ENCODE measurements around the gene CFAP100. TPM values are rescaled to one million over a fixed set of nuclear protein-coding genes. Genes with fewer than 3 reads are reported as not detected.

Gene CFAP100
- total RNA-seq, 1 experiment from 2014 or later = not detected

GRCh38 chr3:126438186-126438585 lies 43.5 kb downstream of the CFAP100 start:
- TF ChIP-seq CTCF (IDR thresholded peaks at IDR 0.05; ENCODE audit: insufficient read depth in 1 of 2, low read depth in 1 of 2, low read length in 1 of 2, severe bottlenecking in 1 of 2, unreplicated experiment in 1 of 2) = no peak
- H3K4me3 ChIP-seq (ENCODE audit: low read depth, low read length) = no peak overlapping the region

GRCh38 chr3:126438746-126439145 lies 44.0 kb downstream of the CFAP100 start:
- no peak for DNase-seq
- no peak overlapping the region for H3K4me3 ChIP-seq (ENCODE audit: low read depth, low read length)
- Mint-ChIP-seq H3K4me3 (ENCODE audit: unreplicated experiment) (no peak overlapping the region), H3K27me3 (ENCODE audit: insufficient read depth, unreplicated experiment) (no peaks in the 10 kb centered on the region), H3K4me1 (ENCODE audit: low read depth, unreplicated experiment) (peaks cover 6% of the 10 kb centered on the region), H3K36me3 (ENCODE audit: insufficient read depth, unreplicated experiment) (peaks cover 9% of the 10 kb centered on the region), H3K9me3 (ENCODE audit: unreplicated experiment) (no peaks in the 10 kb centered on the region), H3K27ac (ENCODE audit: unreplicated experiment) (no peak overlapping the region)
- TF ChIP-seq CTCF (IDR thresholded peaks at IDR 0.05; ENCODE audit: insufficient read depth in 1 of 2, low read depth in 1 of 2, low read length in 1 of 2, severe bottlenecking in 1 of 2, unreplicated experiment in 1 of 2) = no peak
- no peaks in the 10 kb centered on the region for H3K9me3 ChIP-seq
- no peaks in the 10 kb centered on the region for H3K27me3 ChIP-seq (replicated peaks; ENCODE audit: control insufficient read depth, insufficient read depth, low read length)
- no peaks in the 10 kb centered on the region for H3K36me3 ChIP-seq (ENCODE audit: control insufficient read depth, insufficient read depth, low read length)
- no peaks in the 10 kb centered on the region for H3K4me1 ChIP-seq
- no TSS peak for BruUV-seq (replicated peaks)
- intact Hi-C loops (cut with micrococcal nuclease; ENCODE audit: unreplicated experiment) = no loop called here
- ChIA-PET POLR2A (no interaction called here), CTCF (no interaction called here)

More at GRCh38 chr3:126438186-126438585, 43.5 kb downstream of the CFAP100 start:
- POLR2A ChIA-PET = no interaction called here
- Mint-ChIP-seq H3K4me1 (ENCODE audit: low read depth, unreplicated experiment) (peaks cover 6% of the 10 kb centered on the region), H3K27ac (ENCODE audit: unreplicated experiment) (no peak overlapping the region), H3K27me3 (ENCODE audit: insufficient read depth, unreplicated experiment) (no peaks in the 10 kb centered on the region), H3K9me3 (ENCODE audit: unreplicated experiment) (no peaks in the 10 kb centered on the region), H3K4me3 (ENCODE audit: unreplicated experiment) (no peak overlapping the region), H3K36me3 (ENCODE audit: insufficient read depth, unreplicated experiment) (peaks cover 9% of the 10 kb centered on the region)
- H3K4me1 ChIP-seq = no peaks in the 10 kb centered on the region
- no peaks in the 10 kb centered on the region for H3K9me3 ChIP-seq
- intact Hi-C loops (cut with micrococcal nuclease; ENCODE audit: unreplicated experiment) = no loop called here
- CTCF ChIA-PET = no interaction called here
- DNase-seq = no peak
- no peaks in the 10 kb centered on the region for H3K27me3 ChIP-seq (replicated peaks; ENCODE audit: control insufficient read depth, insufficient read depth, low read length)
- no peaks in the 10 kb centered on the region for H3K36me3 ChIP-seq (ENCODE audit: control insufficient read depth, insufficient read depth, low read length)
- no TSS peak for BruUV-seq (replicated peaks)

GRCh38 chr3:126439346-126439967 lies 44.7 kb downstream of the CFAP100 start:
- CTCF ChIA-PET = no interaction called here
- intact Hi-C loops (cut with micrococcal nuclease; ENCODE audit: unreplicated experiment) = no loop called here
- no peaks in the 10 kb centered on the region for H3K4me1 ChIP-seq
- Mint-ChIP-seq H3K27me3 (ENCODE audit: insufficient read depth, unreplicated experiment) (no peaks in the 10 kb centered on the region), H3K36me3 (ENCODE audit: insufficient read depth, unreplicated experiment) (peaks cover 8% of the 10 kb centered on the region), H3K4me1 (ENCODE audit: low read depth, unreplicated experiment) (peaks cover 3% of the 10 kb centered on the region), H3K27ac (ENCODE audit: unreplicated experiment) (no peak overlapping the region), H3K9me3 (ENCODE audit: unreplicated experiment) (no peaks in the 10 kb centered on the region), H3K4me3 (ENCODE audit: unreplicated experiment) (no peak overlapping the region)
- H3K4me3 ChIP-seq (ENCODE audit: low read depth, low read length) = no peak overlapping the region
- POLR2A ChIA-PET = no interaction called here
- no peaks in the 10 kb centered on the region for H3K9me3 ChIP-seq
- BruUV-seq (replicated peaks) = no TSS peak
- no peaks in the 10 kb centered on the region for H3K36me3 ChIP-seq (ENCODE audit: control insufficient read depth, insufficient read depth, low read length)
- H3K27me3 ChIP-seq (replicated peaks; ENCODE audit: control insufficient read depth, insufficient read depth, low read length) = no peaks in the 10 kb centered on the region
- DNase-seq = no peak
- no peak for TF ChIP-seq CTCF (IDR thresholded peaks at IDR 0.05; ENCODE audit: insufficient read depth in 1 of 2, low read depth in 1 of 2, low read length in 1 of 2, severe bottlenecking in 1 of 2, unreplicated experiment in 1 of 2)

Data from Caco-2 (cell line).